ENCODE measurements around the gene RRAGD. TPM values are rescaled to one million over a fixed set of nuclear protein-coding genes. Genes with fewer than 3 reads are reported as not detected.

Gene RRAGD
- total and polyA plus RNA-seq, 2 experiments from 2014 or later, result 7.0 to 20.1 TPM

DNA sequence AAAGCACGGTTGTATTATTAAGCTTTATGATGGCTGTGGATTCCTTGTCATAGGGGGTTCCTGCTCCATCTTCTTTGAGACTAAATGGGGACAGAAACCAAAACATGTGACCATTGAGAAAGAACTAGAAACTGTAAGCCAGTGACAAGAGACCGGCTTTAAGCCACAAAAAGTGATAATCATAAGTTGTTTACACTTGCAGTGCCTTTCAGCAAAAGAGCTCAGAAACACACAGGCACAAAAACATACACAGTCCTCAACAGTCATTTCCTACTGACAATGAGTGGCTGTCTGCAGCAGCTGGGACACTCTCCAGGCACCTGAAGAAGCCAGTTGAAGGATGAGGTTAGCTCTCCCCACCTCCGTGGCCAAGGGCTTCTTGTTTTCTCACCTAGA, 39.6 kb downstream of the RRAGD start (continued):
- TF ChIP-seq, protein P1, sequence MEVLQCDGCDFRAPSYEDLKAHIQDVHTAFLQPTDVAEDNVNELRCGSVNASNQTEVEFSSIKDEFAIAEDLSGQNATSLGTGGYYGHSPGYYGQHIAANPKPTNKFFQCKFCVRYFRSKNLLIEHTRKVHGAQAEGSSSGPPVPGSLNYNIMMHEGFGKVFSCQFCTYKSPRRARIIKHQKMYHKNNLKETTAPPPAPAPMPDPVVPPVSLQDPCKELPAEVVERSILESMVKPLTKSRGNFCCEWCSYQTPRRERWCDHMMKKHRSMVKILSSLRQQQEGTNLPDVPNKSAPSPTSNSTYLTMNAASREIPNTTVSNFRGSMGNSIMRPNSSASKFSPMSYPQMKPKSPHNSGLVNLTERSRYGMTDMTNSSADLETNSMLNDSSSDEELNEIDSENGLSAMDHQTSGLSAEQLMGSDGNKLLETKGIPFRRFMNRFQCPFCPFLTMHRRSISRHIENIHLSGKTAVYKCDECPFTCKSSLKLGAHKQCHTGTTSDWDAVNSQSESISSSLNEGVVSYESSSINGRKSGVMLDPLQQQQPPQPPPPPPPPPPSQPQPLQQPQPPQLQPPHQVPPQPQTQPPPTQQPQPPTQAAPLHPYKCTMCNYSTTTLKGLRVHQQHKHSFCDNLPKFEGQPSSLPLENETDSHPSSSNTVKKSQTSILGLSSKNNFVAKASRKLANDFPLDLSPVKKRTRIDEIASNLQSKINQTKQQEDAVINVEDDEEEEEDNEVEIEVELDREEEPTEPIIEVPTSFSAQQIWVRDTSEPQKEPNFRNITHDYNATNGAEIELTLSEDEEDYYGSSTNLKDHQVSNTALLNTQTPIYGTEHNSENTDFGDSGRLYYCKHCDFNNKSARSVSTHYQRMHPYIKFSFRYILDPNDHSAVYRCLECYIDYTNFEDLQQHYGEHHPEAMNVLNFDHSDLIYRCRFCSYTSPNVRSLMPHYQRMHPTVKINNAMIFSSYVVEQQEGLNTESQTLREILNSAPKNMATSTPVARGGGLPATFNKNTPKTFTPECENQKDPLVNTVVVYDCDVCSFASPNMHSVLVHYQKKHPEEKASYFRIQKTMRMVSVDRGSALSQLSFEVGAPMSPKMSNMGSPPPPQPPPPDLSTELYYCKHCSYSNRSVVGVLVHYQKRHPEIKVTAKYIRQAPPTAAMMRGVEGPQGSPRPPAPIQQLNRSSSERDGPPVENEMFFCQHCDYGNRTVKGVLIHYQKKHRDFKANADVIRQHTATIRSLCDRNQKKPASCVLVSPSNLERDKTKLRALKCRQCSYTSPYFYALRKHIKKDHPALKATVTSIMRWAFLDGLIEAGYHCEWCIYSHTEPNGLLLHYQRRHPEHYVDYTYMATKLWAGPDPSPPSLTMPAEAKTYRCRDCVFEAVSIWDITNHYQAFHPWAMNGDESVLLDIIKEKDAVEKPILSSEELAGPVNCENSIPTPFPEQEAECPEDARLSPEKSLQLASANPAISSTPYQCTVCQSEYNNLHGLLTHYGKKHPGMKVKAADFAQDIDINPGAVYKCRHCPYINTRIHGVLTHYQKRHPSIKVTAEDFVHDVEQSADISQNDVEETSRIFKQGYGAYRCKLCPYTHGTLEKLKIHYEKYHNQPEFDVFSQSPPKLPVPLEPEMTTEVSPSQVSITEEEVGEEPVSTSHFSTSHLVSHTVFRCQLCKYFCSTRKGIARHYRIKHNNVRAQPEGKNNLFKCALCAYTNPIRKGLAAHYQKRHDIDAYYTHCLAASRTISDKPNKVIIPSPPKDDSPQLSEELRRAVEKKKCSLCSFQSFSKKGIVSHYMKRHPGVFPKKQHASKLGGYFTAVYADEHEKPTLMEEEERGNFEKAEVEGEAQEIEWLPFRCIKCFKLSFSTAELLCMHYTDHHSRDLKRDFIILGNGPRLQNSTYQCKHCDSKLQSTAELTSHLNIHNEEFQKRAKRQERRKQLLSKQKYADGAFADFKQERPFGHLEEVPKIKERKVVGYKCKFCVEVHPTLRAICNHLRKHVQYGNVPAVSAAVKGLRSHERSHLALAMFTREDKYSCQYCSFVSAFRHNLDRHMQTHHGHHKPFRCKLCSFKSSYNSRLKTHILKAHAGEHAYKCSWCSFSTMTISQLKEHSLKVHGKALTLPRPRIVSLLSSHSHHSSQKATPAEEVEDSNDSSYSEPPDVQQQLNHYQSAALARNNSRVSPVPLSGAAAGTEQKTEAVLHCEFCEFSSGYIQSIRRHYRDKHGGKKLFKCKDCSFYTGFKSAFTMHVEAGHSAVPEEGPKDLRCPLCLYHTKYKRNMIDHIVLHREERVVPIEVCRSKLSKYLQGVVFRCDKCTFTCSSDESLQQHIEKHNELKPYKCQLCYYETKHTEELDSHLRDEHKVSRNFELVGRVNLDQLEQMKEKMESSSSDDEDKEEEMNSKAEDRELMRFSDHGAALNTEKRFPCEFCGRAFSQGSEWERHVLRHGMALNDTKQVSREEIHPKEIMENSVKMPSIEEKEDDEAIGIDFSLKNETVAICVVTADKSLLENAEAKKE (CRISPR knock-in tag; IDR thresholded peaks at IDR 0.05), result no peak
- TF ChIP-seq ZNF114 (CRISPR knock-in tag; IDR thresholded peaks at IDR 0.05) (no peak), CREB1 (CRISPR knock-in tag; IDR thresholded peaks at IDR 0.05; ENCODE audit: low read depth) (no peak)
- TF ChIP-seq, protein P2, sequence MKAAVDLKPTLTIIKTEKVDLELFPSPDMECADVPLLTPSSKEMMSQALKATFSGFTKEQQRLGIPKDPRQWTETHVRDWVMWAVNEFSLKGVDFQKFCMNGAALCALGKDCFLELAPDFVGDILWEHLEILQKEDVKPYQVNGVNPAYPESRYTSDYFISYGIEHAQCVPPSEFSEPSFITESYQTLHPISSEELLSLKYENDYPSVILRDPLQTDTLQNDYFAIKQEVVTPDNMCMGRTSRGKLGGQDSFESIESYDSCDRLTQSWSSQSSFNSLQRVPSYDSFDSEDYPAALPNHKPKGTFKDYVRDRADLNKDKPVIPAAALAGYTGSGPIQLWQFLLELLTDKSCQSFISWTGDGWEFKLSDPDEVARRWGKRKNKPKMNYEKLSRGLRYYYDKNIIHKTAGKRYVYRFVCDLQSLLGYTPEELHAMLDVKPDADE (IDR thresholded peaks at IDR 0.05), result no peak

DNA sequence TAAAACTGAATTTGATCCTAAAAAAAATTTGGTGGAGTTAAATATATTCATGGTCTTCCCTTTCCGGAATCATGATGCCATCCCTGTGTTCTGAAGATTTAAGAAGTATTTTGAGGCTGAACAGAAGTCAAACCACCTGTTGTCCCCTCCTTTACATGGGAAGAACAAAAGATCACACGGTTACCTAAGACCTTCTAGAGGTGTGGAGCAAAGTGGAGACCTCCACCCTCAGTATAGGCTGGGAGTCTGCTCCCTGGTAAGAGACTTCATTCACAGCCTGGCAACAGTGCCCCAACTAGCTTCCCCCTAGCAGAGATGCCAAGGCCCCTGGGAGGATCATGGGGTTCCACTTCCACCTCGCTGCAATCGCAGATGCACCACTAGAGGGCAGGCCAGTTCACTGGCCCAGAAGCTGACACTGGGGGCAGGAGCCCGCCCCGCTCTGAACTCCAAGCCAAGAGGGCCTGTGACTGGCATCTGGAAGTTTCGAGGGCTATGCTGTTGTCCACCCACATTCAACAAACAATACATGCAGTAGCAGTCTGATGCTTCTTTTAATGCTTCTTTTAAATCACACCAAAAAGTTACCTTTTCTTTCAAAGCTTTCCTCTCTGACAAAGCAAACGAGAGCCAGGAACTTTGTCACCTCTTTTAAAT, 40.1 kb downstream of the RRAGD start:
- no peaks in the 10 kb centered on the region for H3F3A ChIP-seq (replicated peaks; ENCODE audit: low read depth)
- 0 out of 2 replicates have a peak, but pooled peaks cover 3% of the 10 kb centered on the region for H3K4me1 ChIP-seq (ENCODE audit: insufficient read depth)
- H3K79me2 ChIP-seq (replicated peaks; ENCODE audit: insufficient read depth), result no peaks in the 10 kb centered on the region
- H3K4me2 ChIP-seq, result no peak overlapping the region
- peak; percentile 89 for DNase-seq (ENCODE audit: low spot score)
- ATAC-seq, result peak; percentile 85
- H3K4me1 Mint-ChIP-seq, result peaks cover 21% of the 10 kb centered on the region; the same call in 2 of the 3 replicates
- H3K27ac ChIP-seq (ENCODE audit: low read depth), result no peak overlapping the region
- peaks cover 2% of the 10 kb centered on the region for H3K27me3 Mint-ChIP-seq (ENCODE audit: insufficient read depth, low read depth, poor library complexity)
- H3K9me2 ChIP-seq (ENCODE audit: insufficient read depth), result no peaks in the 10 kb centered on the region
- no peak overlapping the region for H3K4me3 ChIP-seq
- no peaks in the 10 kb centered on the region for H3K27me3 ChIP-seq (ENCODE audit: insufficient read depth)
- no peak for TF ChIP-seq POLR2AphosphoS5 (IDR thresholded peaks at IDR 0.05; ENCODE audit: low read depth)
- TF ChIP-seq, protein P3, sequence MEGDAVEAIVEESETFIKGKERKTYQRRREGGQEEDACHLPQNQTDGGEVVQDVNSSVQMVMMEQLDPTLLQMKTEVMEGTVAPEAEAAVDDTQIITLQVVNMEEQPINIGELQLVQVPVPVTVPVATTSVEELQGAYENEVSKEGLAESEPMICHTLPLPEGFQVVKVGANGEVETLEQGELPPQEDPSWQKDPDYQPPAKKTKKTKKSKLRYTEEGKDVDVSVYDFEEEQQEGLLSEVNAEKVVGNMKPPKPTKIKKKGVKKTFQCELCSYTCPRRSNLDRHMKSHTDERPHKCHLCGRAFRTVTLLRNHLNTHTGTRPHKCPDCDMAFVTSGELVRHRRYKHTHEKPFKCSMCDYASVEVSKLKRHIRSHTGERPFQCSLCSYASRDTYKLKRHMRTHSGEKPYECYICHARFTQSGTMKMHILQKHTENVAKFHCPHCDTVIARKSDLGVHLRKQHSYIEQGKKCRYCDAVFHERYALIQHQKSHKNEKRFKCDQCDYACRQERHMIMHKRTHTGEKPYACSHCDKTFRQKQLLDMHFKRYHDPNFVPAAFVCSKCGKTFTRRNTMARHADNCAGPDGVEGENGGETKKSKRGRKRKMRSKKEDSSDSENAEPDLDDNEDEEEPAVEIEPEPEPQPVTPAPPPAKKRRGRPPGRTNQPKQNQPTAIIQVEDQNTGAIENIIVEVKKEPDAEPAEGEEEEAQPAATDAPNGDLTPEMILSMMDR (conservative IDR thresholded peaks at IDR 0.05; ENCODE audit: low read depth in 2 of 2), result peak; percentile 93 to 98
- H3K4me3 Mint-ChIP-seq, result no peak overlapping the region
- H3K36me3 Mint-ChIP-seq (ENCODE audit: low read depth), result no peaks in the 10 kb centered on the region
- no peaks in the 10 kb centered on the region for H3K36me3 ChIP-seq (ENCODE audit: insufficient read depth)
- H3K27ac Mint-ChIP-seq, result no peak overlapping the region
- H3K9me3 Mint-ChIP-seq, result no peaks in the 10 kb centered on the region; the same call in 2 of the 3 replicates
- no peaks in the 10 kb centered on the region for H4K20me1 ChIP-seq (replicated peaks; ENCODE audit: insufficient read depth)
- H2AFZ ChIP-seq, result no peak overlapping the region
